HCT116 (cell line): ENCODE data around the gene ROCK2. TPM values are rescaled to one million over a fixed set of nuclear protein-coding genes. Genes with fewer than 3 reads are reported as not detected.

ENCODE experiments used
- ATAC-seq: fragments of 200-7000 bp; cut with Tn5 transposase; 2 replicates; pipeline ENCODE4 v1.9.1; 2020; ENCODE audit warnings: mild to moderate bottlenecking, moderate library complexity
- BruUV-seq: library from RNA; stranded (reverse); fragments of 400-500 nt; replicated peaks from 2 replicates; lab custom pipeline; 2021; lab: Mats Ljungman, UMichigan
- CTCF ChIA-PET: fragments of 300-600 bp; sonication (Branson Sonifier 250); formaldehyde crosslinking; loops from one replicate; lab custom pipeline; 2021; ENCODE audit warnings: antibody characterized with exemption; lab: Charles Lee
- POLR2A ChIA-PET: fragments of 300-600, 350-600 bp; sonication (Branson Sonifier 250); formaldehyde crosslinking; loops from one replicate; lab custom pipeline; 2021; ENCODE audit warnings: antibody characterized with exemption; lab: Charles Lee
- RAD21 ChIA-PET, 2 experiments: fragments of 300-600 bp; sonication (Branson Sonifier 250); formaldehyde crosslinking; loops; one replicate each; lab custom pipeline; 2023; ENCODE audit warnings: low total read pairs in 2 of 2; ENCODE audit not compliant: uncharacterized antibody in 2 of 2, unreplicated experiment in 2 of 2, low non-redundant PET in 1 of 2; lab: Charles Lee
- DNase-seq: peaks from one replicate; pipeline ENCODE4 v3.0.0-alpha.2; 2010; ENCODE audit warnings: low read depth, low spot score
- H2AFZ ChIP-seq: fragments of 200-600 bp; shearing (Covaris generic), sonication (generic); 2 replicates; pipeline ENCODE4 v1.6.1; 2017; ENCODE audit warnings: low read depth, mixed run types, mixed read lengths, antibody characterized with exemption, low read length; ENCODE audit not compliant: poor library complexity, severe bottlenecking
- H3K27ac ChIP-seq: 2 replicates; pipeline ENCODE4 v1.5.1; 2012; ENCODE audit warnings: low read depth, low read length
- H3K27me3 ChIP-seq: fragments of 200-600 bp; sonication (generic); 2 replicates; pipeline ENCODE4 v1.6.1; 2016; ENCODE audit warnings: mixed run types, low read length, mixed read lengths; ENCODE audit not compliant: insufficient read depth
- H3K36me3 ChIP-seq, 2 experiments: fragments of 200-500 bp in 1 of 2; fragments of 200-600 bp in 1 of 2; sonication (Bioruptor generic) in 1 of 2; sonication (generic) in 1 of 2; 2 replicates each; pipeline versions ENCODE4 v1.5.1 to v1.6.1; 2014 to 2016; ENCODE audit warnings: low read length in 2 of 2, inconsistent platforms in 1 of 2, mixed read lengths in 1 of 2, mixed run types in 1 of 2; ENCODE audit not compliant: insufficient read depth in 2 of 2, control insufficient read depth in 1 of 2
- H3K4me1 ChIP-seq, 2 experiments: fragments of 200-600 bp in 1 of 2; sonication (generic) in 1 of 2; 2 replicates each; pipeline versions ENCODE4 v1.5.1 to v1.6.1; 2012 to 2017; ENCODE audit warnings: low read length in 2 of 2, inconsistent platforms in 1 of 2, mild to moderate bottlenecking in 1 of 2, mixed read lengths in 1 of 2, mixed run types in 1 of 2, moderate library complexity in 1 of 2; ENCODE audit not compliant: insufficient read depth in 2 of 2, control insufficient read depth in 1 of 2
- H3K4me2 ChIP-seq: fragments of 200-600 bp; sonication (generic); 2 replicates; pipeline ENCODE4 v1.6.1; 2017; ENCODE audit warnings: mixed run types, low read length, mixed read lengths
- H3K4me3 ChIP-seq, 2 experiments: fragments of 200-600 bp in 1 of 2; sonication (generic) in 1 of 2; replicated peaks in 1 of 2; 2 replicates each; pipeline ENCODE4 v1.5.1; 2011 to 2016; ENCODE audit warnings: low read length in 2 of 2, control low read depth in 1 of 2, low read depth in 1 of 2, mild to moderate bottlenecking in 1 of 2, mixed read lengths in 1 of 2, mixed run types in 1 of 2
- H3K79me2 ChIP-seq: fragments of 200-600 bp; sonication (generic); 2 replicates; pipeline ENCODE4 v1.6.1; 2017; ENCODE audit warnings: mild to moderate bottlenecking, mixed run types, low read length, moderate library complexity, mixed read lengths; ENCODE audit not compliant: insufficient read depth
- H3K9ac ChIP-seq: fragments of 200-600 bp; sonication (generic); 2 replicates; pipeline ENCODE4 v1.6.1; 2016; ENCODE audit warnings: low read length, mixed read lengths
- H3K9me2 ChIP-seq: fragments of 200-600 bp; sonication (generic), shearing (Covaris generic); 2 replicates; pipeline ENCODE4 v1.6.1; 2017; ENCODE audit warnings: mixed run types, mild to moderate bottlenecking, moderate library complexity; ENCODE audit not compliant: insufficient read depth
- H3K9me3 ChIP-seq, 2 experiments: fragments of 200-500 bp in 1 of 2; fragments of 200-600 bp in 1 of 2; sonication (Bioruptor generic) in 1 of 2; sonication (generic) in 1 of 2; 2 replicates each; pipeline ENCODE4 v1.6.1; 2014 to 2017; ENCODE audit warnings: low read length in 2 of 2, mixed read lengths in 2 of 2, inconsistent platforms in 1 of 2, low read depth in 1 of 2, mild to moderate bottlenecking in 1 of 2, mixed run types in 1 of 2, moderate library complexity in 1 of 2; ENCODE audit not compliant: control insufficient read depth in 1 of 2, insufficient read depth in 1 of 2
- H4K20me1 ChIP-seq: fragments of 200-600 bp; sonication (generic), shearing (Covaris generic); 2 replicates; pipeline ENCODE4 v1.6.1; 2017; ENCODE audit warnings: mixed run types, mild to moderate bottlenecking, moderate library complexity; ENCODE audit not compliant: insufficient read depth
- CBX3 ChIP-seq: IDR thresholded peaks from 2 replicates; pipeline ENCODE4 v1.6.1; 2012; ENCODE audit warnings: low read depth
- CEBPB ChIP-seq: IDR thresholded peaks from 2 replicates; pipeline ENCODE4 v1.6.1; 2012; ENCODE audit warnings: low read depth
- CTCF ChIP-seq, 3 experiments: fragments of 200-600 bp in 1 of 3; sonication (generic) in 1 of 3; IDR thresholded peaks in 2 of 3; conservative IDR thresholded peaks in 1 of 3; 2 replicates each; pipeline ENCODE4 v1.5.1; 2012 to 2017; ENCODE audit warnings: low read depth in 2 of 3, low read length in 2 of 3, antibody characterized with exemption in 1 of 3, borderline replicate concordance in 1 of 3, control low read depth in 1 of 3, mild to moderate bottlenecking in 1 of 3, mixed read lengths in 1 of 3, mixed run types in 1 of 3, moderate library complexity in 1 of 3; ENCODE audit not compliant: insufficient read depth in 1 of 3
- EGR1 ChIP-seq: IDR thresholded peaks from 2 replicates; pipeline ENCODE4 v1.6.1; 2012; ENCODE audit warnings: low read depth
- ELF1 ChIP-seq: IDR thresholded peaks from 2 replicates; pipeline ENCODE4 v1.6.1; 2012; ENCODE audit warnings: low read depth, borderline replicate concordance
- EZH2 ChIP-seq: fragments of 200-600 bp; sonication (generic); IDR thresholded peaks from 2 replicates; pipeline ENCODE4 v1.6.1; 2017; ENCODE audit warnings: antibody characterized with exemption, mixed run types
- EZH2phosphoT487 ChIP-seq: fragments of 200-600 bp; IDR thresholded peaks from 2 replicates; pipeline ENCODE4 v1.6.1; 2018; ENCODE audit warnings: antibody characterized with exemption, borderline replicate concordance
- FOSL1 ChIP-seq: IDR thresholded peaks from 2 replicates; pipeline ENCODE4 v1.6.1; 2012; ENCODE audit warnings: low read depth
- JUND ChIP-seq: IDR thresholded peaks from 2 replicates; pipeline ENCODE4 v1.6.1; 2012
- MAX ChIP-seq: IDR thresholded peaks from 2 replicates; pipeline ENCODE4 v1.6.1; 2012
- POLR2AphosphoS5 ChIP-seq: IDR thresholded peaks from 2 replicates; pipeline ENCODE4 v1.6.1; 2011; ENCODE audit warnings: mild to moderate bottlenecking, low read depth, low read length, moderate library complexity
- SIN3A ChIP-seq: IDR thresholded peaks from 2 replicates; pipeline ENCODE4 v1.6.1; 2012; ENCODE audit warnings: low read depth
- SP1 ChIP-seq: IDR thresholded peaks from 2 replicates; pipeline ENCODE4 v1.6.1; 2012; ENCODE audit warnings: low read depth
- SRF ChIP-seq: IDR thresholded peaks from 2 replicates; pipeline ENCODE4 v1.6.1; 2012; ENCODE audit warnings: low read depth
- YY1 ChIP-seq: IDR thresholded peaks from 2 replicates; pipeline ENCODE4 v1.6.1; 2011; ENCODE audit warnings: low read length, low read depth, moderate library complexity, mild to moderate bottlenecking; ENCODE audit not compliant: insufficient replicate concordance; ENCODE audit errors: extremely low read depth
- ZNF274 ChIP-seq: fragments of 200-500 bp; sonication (Bioruptor generic); IDR thresholded peaks from 2 replicates; pipeline ENCODE4 v1.6.1; 2014; ENCODE audit warnings: mild to moderate bottlenecking, low read depth, low read length, inconsistent platforms
- intact Hi-C: fragments of 100-400 bp; cut with micrococcal nuclease; formaldehyde crosslinking; loops from 2 replicates; pipeline ENCODE4 v1.10.0; 2022
- total RNA-seq: library from RNA; stranded (reverse); gene quantifications from one replicate; pipeline ENCODE4 v1.2.1, GENCODE V29; 2021; ENCODE audit not compliant: unreplicated experiment
- TF ChIP-seq, protein P1 (sequence below): IDR thresholded peaks from 2 replicates; pipeline ENCODE4 v1.6.1; 2012

The ROCK2 gene
- total RNA-seq, 1 experiment from 2014 or later = 48.0 TPM

- H3K9me2 ChIP-seq = no peaks in the 10 kb centered on the region
- no peaks in the 10 kb centered on the region for H3K9me3 ChIP-seq
- H3K36me3 ChIP-seq = no peaks in the 10 kb centered on the region
- no peak overlapping the region for H3K27ac ChIP-seq
- ChIA-PET RAD21 (no interaction called here), POLR2A (no interaction called here), CTCF (no interaction called here)
- intact Hi-C loops = no loop called here
- DNase-seq = no peak
- ATAC-seq = no peak
- no peak overlapping the region for H2AFZ ChIP-seq
- BruUV-seq = no TSS peak
- H4K20me1 ChIP-seq = peaks cover 20% of the 10 kb centered on the region; the same call in 1 of the 2 replicates
- no peak overlapping the region for H3K4me3 ChIP-seq
- no peak overlapping the region for H3K4me2 ChIP-seq
- H3K27me3 ChIP-seq = no peaks in the 10 kb centered on the region
- TF ChIP-seq JUND = no peak
- no peak for TF ChIP-seq CBX3
- TF ChIP-seq SIN3A = no peak
- no peak for TF ChIP-seq ZNF274
- no peak for TF ChIP-seq EGR1
- TF ChIP-seq SP1 = no peak
- TF ChIP-seq, protein P1, sequence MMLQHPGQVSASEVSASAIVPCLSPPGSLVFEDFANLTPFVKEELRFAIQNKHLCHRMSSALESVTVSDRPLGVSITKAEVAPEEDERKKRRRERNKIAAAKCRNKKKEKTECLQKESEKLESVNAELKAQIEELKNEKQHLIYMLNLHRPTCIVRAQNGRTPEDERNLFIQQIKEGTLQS = no peak
- no peak for TF ChIP-seq MAX
- no peak for TF ChIP-seq EZH2
- no peak for TF ChIP-seq FOSL1
- H3K4me1 ChIP-seq = peaks cover 18 to 19% of the 10 kb centered on the region in 2 experiments; a peak in 3 of 4 replicates
- H3K79me2 ChIP-seq = peaks cover 94% of the 10 kb centered on the region
- no peak overlapping the region for H3K9ac ChIP-seq
These were observed 4.8 kb downstream of the ROCK2 start for GRCh38 chr2:11339508-11340083.

DNA sequence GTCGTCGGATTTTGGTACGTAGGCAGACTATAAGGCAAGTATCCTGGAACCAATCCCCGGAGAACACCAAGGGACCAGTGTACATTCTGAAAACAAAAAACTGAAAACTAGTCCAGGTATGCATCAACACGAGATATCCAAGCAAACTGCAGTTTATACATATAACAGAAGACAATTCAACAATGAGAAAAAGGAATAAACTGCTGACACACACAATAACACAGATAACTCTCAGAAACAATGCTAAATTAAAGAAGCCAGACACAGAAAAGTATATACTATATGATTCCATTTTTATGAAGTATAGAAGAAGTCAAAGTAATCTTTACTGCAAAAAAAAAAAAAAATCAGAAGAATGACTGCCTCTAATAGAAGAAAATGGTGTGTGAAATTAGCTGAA lies 5.9 kb downstream of the ROCK2 start:
- no peaks in the 10 kb centered on the region for H3K9me3 ChIP-seq
- peaks cover 100% of the 10 kb centered on the region for H3K79me2 ChIP-seq
- H3K9me2 ChIP-seq = no peaks in the 10 kb centered on the region
- H3K27ac ChIP-seq = no peak overlapping the region
- peaks cover 22% of the 10 kb centered on the region; the same call in 1 of the 2 replicates for H4K20me1 ChIP-seq
- ATAC-seq (no peak), DNase-seq (no peak)
- TF ChIP-seq CEBPB = no peak
- no peak for TF ChIP-seq POLR2AphosphoS5
- no peak for TF ChIP-seq CTCF (IDR thresholded peaks at IDR 0.05 in 2 of 3, conservative IDR thresholded peaks at IDR 0.05 in 1 of 3; ENCODE audit: borderline replicate concordance in 1 of 3, insufficient read depth in 1 of 3, low read depth in 2 of 3, low read length in 2 of 3)
- TF ChIP-seq SRF = no peak
- no peak for TF ChIP-seq YY1
- TF ChIP-seq EGR1 = no peak
- TF ChIP-seq SIN3A = no peak
- TF ChIP-seq ELF1 = no peak
- TF ChIP-seq MAX = no peak
- TF ChIP-seq JUND = no peak
- no peak for TF ChIP-seq EZH2phosphoT487
- TF ChIP-seq CBX3 = no peak
- H3K4me3 ChIP-seq = no peak overlapping the region
- peaks cover 18 to 19% of the 10 kb centered on the region in 2 experiments; a peak in 3 of 4 replicates for H3K4me1 ChIP-seq
- no peaks in the 10 kb centered on the region for H3K36me3 ChIP-seq
- no peak overlapping the region for H3K9ac ChIP-seq
- H2AFZ ChIP-seq = no peak overlapping the region
- intact Hi-C loops = no loop called here
- BruUV-seq = no TSS peak
- H3K27me3 ChIP-seq = no peaks in the 10 kb centered on the region
- POLR2A ChIA-PET = no interaction called here
- CTCF ChIA-PET = no interaction called here
- RAD21 ChIA-PET = no interaction called here
- H3K4me2 ChIP-seq = no peak overlapping the region
